NCI-H1694 (cell line): ENCODE data around the gene ANGEL1.

Source experiments
- DNase-seq: peaks from one replicate; lab custom pipeline; 2025; lab: John Stamatoyannopoulos, UW

Gene ANGEL1, protein sequence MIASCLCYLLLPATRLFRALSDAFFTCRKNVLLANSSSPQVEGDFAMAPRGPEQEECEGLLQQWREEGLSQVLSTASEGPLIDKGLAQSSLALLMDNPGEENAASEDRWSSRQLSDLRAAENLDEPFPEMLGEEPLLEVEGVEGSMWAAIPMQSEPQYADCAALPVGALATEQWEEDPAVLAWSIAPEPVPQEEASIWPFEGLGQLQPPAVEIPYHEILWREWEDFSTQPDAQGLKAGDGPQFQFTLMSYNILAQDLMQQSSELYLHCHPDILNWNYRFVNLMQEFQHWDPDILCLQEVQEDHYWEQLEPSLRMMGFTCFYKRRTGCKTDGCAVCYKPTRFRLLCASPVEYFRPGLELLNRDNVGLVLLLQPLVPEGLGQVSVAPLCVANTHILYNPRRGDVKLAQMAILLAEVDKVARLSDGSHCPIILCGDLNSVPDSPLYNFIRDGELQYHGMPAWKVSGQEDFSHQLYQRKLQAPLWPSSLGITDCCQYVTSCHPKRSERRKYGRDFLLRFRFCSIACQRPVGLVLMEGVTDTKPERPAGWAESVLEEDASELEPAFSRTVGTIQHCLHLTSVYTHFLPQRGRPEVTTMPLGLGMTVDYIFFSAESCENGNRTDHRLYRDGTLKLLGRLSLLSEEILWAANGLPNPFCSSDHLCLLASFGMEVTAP

DNA sequence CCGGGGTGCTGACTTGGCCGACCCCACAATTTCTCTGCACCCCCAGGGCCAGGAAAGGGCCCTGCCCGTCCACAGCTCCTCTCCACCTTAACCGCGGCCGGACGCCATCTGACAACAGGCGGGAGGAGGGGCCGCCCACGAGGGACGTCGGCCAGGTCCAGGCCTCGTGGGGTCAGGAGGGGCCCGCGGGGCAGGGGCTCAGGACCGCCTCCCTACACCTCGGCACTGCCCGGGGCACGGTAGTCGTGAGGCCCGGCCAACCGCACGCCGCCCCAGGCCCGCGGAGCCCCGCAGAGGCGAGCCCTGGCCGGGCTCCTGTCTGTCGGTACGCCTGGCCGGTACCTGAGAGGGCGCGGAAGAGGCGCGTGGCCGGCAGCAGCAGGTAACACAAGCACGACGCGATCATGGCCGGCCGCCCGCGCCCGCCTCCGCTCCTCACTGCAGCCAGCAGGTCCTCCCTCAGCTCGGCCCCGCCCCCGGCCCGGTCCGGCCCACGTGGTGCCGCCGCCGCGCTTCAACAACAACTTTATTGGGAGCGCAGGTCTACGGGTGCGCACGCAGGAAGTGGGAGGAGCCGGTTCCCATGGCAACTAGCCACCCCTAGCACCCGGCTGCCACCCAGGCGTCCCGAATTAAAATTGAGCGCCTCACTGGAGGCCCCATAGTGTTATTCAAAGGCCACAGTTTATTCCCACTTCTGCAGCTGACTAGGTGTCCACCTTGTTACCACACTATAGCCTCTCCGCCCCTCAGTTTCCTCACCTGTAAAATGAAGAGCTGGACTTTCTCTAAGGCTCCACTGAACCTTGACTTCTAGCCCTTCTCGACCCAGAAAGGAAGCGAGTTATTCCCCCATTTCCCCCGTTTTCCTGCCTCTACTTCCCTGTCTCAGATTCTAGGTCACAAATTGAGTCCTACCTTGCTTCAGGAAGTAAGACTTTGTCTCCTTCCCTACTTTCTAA is at the start of gene ANGEL1:
Gene ANGEL1 (minus strand): TSS at position 461 of the 962 bp plus-strand sequence. CDS start 55 bp downstream, at position 406.
- DNase-seq: peak; percentile 98

DNA sequence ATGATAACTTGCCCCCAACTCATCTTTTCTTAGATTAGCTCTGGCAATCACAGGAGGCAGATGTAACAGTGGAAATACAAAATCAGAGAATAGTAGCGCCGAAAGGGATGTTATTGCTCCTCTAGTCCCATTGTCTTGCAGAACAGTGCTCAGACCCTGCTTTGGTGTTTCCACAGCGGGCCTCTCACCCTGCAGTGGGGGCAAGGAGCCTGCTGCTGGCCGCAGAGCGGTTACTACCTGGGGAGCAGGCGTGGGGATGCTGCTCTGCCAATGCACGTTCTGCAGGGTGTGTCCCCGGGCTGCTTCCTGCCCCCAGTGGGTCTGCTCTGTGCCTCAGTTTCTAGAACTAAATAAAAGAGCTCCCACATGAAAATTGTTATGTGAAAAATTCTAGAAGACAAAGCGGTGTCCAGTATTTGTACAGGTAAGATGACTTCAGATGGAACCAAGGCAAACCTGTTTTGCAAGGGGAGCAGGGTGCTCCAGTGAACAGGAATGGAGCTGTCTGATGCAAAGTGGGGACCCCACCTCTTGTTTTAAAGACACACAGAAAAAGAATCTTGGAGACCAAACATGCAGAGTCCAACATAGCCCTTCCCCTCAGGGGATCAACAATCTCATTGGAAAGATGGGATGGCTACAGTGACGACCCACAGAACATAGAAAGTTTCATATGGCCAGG is 49.0 kb upstream of the ANGEL1 start:
- DNase-seq: no peak

DNA sequence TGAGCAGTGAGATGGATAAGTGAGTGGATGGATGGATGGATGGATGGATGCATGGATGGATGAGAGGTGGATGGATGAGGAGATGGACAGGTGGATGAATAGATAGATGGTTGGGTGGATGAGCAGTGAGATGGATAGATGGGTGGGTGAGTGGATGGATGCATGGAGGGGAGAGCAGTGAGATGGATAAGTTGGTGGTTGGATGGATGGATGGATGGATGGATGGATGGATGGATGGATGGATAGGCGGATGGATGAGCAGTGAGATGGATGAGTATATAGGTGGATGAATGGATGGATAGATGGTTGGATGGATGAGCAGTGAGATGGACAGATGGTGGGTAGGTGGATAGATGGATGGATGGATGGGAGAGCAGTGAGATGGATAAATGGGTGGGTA is 44.1 kb upstream of the ANGEL1 start:
- no peak for DNase-seq

DNA sequence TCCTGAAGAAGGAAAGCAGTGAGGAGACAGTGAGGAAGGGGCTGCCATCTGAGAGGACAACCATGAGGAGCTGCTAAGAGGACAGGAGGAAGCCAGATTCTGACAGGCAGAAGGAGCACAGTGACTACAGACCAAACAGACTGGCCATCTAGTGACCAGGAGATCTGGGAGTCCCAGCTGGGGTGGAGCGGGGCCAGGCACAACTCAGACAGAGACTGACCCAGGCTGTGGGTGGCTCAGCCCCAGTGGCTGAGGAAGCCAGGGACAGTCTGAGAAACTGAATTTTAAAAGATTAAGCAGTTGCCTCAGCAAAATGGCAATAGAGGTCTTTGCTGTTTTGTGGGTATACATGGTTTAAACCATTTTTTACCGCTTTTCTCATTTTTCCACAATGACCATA is 42.4 kb upstream of the ANGEL1 start:
- DNase-seq: no peak

DNA sequence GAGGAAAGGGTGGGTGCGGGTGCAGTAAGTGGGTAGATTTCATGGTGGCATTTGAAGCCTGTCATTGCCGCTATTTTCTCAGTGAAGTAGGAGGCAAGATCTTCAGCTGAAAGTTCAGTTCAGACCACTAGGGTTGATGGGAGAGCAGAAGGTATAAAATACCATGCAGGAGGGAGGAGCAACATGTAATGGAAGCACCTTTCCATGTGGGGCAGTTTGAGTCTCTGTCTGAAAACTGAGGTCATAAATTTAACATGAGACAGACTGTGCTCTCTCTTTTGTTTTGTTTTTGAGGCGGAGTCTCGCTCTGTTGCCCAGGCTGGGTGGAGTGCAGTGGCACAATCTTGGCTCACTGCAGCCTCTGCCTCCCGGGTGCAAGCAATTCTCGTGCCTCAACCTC is 36.2 kb upstream of the ANGEL1 start:
- DNase-seq: no peak

DNA sequence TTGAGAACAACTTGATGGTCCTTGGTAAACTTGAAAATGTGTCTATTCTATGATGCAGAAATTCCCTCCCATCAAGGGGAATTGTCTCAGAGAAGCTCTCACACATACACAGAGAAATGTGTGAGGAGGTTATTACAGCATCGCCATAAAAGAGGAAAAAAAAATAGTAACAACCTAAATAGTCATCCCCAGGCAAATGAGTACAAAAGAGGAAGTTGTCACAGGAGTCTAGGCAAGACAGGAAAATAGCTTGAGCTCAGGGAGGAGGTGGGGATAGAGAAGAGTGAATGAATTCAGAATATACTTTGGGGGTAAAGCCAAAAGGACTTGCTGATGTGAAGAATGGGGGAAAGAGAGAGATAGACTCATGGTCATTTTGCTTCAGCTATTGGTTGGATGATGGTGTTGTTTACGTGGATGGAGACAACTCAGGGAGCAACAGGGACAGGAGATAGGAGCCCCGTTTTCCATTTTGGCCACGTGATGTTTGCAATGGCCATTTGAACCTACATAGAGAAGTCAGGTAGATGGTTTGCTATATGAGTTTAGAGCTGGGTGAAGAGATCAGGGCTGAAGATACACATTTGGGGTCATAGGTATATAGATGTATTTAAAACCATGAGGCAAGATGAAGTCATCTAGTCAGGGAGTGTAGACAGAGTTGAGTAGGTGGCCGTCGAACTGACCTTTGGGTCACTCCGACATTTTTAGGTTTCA is 33.8 kb upstream of the ANGEL1 start:
- DNase-seq: no peak

DNA sequence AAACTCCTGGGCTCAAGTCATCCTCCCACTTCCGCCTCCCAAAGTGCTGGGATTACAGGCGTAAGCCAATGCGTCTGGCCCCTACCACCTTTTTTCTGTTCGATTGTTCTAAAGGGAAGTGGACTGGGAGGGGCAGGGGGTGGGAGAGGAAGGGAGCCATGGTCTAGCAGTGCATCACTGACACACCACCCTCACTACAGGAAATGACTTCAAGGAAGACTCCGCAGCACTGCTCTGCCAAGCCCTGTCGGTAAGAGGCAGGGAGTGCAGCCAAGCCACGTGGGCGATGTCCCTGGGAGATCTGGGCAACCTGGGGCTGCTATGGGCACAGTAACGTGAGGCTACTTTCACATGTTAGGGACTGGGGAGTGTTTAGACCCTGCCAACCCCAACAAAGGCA is 31.5 kb upstream of the ANGEL1 start:
- no peak for DNase-seq

DNA sequence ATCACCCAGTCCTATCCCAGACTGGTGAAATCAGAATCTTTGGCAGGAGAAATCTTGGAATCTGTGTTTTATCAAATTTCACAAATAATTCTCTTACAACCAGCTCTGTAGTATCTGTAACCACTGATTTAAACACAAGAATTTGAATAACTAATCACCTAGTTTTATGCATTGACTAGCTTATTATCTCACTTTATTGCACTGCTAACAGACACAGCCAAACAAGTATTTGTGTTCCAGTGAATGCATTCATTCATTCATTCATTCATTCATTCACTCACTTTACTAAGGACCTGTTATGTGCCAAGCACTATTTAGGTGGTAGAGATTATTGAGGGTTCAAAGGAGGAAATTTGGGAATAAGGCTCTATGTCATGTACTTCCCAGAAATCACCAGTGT is 29.7 kb upstream of the ANGEL1 start:
- DNase-seq: no peak

DNA sequence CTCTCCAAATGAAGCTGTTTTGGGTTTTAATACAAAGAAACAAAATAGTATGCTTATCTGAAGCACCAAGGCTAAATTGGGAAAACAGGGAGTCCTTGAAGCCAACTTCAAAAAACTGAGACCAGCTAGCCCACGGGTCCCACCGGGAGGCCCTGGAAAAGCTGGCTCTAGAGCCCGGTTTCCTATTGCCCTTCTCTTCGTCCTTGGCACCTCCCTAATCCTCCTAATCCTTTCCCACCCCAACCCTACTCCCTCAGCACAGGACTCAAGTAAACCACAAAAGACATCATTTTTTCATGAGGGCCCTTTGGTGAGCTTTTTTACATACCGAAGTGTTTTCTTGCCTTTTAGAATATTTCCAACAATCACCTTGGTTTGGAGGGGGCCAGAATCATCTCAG is 24.8 kb upstream of the ANGEL1 start:
- DNase-seq: no peak

DNA sequence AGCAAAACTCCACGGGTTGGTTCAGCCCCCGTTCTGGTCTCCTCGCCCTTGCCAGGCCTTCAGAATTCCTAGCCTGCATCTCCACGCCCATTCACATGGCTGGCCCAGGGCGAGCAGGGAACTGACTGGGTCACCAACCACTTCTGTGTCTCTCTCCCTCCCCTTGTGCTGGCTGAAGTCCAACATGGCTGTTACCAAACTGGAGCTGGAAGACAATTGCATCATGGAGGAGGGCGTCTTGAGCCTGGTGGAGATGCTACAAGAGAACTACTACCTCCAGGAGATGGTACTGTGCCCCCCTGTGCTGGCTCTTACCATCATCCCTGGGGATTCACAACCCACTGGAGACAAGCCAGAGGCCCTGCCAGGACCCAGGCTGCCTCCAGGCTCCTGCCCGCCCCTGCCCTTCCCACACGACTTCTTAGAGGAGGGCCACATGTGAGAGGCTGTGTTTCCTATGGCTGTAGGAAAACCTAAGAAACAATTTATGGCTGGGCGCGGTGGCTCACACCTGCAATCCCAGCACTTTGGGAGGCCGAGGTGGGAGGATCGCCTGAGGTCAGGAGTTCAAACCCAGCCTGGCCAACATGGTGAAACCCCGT is 23.4 kb upstream of the ANGEL1 start:
- DNase-seq: no peak

DNA sequence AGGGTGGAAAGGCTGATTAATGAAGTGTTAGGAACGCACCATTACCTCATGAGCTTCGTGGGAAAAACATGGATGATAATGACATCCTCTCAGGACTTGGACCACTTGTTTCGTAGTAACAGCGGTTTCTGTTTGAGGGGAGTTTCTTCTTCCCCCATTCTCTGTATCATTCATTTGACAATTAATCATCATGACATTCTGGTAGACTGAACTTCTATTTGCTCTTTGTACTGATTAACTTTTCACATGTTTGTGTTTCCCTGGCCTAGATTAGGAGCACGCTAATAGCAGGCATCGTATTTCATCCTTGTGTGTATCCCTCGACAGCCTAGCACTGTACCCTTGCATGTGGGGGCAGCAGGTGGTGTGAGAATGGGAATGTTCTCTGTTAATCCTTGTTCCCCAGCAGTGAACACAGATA is 21.6 kb upstream of the ANGEL1 start:
- DNase-seq: no peak

DNA sequence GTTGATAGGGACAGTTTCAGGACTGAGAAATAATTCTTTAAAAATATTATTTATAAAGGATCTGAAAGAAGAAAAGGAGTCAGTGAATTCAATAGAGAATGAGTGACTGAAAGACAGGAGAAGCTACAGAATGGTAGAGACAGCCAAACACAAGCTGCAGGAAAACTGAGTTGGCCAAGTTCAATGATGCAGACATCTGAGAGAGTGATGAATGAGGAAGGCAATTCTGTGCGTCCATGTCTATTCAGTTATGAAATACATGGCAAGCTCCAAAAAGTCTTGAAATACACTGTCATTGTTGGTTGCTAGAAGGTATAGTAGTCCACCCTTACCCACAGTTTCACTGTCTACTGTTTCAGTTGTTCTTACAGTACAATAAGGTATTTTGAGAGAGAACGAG is 20.3 kb upstream of the ANGEL1 start:
- DNase-seq: no peak

DNA sequence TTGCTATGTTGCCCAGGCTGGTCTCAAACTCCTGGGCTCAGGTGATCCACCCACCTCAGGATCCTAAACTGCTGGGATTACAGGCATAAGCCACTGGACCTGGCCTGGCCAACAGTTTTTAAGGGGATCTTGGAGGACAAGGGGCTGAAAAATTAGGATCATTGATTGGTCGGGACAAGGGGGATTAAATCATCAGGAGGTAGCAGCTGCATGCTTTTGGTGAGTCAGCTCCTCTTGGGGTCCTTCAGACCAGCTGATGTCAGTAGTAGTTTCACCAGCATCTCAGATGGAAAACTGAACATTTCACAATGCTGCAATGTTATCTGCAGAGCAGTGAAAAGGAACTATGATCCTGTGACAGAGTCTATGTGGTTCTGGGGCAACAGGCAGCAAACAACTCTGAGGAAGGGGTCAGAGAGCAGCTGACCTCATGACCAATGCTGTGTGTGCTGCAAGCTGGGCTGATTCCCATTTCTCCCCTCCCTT is 19.9 kb upstream of the ANGEL1 start:
- DNase-seq: no peak

DNA sequence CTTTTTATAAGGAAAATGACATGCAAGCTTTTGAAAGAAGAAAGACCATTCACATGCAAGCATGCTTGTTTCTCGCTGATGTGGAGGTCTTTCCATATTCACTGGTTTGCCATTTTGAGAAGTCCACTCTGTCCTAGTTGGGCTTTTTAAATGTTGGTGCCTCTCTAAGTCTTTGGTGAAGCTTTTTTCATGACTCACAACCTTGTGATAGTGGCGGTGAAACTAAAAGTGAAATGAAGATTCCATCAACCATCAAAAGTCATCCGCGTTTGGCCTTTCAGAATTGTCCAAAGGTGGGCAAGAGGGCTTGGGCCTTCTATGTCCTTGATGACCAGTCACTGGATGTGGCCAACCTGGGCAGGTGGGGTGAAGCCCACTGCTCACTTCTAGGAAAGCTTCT is 17.9 kb upstream of the ANGEL1 start:
- DNase-seq: no peak

DNA sequence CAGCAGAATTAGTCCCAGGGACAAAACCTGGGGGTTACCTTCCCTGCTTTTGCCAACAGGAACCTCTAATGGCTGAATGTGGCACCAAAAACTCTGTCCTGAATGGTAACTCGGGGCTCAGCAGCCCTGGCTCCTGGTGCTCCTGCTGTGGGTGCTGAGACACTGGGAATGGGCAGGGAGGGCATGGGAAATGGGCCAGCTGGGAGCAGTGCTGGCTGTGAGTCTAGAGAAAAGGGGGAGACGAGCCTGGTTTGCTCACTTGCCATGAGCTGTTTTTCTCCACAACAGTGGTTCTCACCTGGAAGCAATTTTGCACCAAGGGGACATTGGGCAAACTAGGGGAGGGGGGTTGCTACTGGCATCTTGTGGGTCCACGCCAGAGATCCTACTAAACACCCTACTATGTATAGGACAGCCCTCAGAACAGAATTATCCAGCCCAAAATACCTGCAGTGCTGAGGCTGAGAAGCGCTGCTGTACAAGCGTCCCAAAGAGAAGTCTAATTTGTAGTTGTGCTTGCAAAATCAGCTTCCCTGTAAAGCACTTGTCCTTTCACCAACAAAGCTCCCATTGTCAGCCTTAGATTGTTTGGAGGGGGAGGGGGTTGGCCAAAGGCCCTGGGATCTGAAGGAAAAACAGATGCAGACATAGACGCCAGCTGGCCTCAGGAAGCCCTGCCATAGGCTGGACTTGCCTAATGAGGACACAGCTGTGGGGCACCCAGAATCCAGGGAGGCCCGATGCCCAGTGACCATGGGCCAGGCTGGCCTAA is 17.2 kb upstream of the ANGEL1 start:
- no peak for DNase-seq

DNA sequence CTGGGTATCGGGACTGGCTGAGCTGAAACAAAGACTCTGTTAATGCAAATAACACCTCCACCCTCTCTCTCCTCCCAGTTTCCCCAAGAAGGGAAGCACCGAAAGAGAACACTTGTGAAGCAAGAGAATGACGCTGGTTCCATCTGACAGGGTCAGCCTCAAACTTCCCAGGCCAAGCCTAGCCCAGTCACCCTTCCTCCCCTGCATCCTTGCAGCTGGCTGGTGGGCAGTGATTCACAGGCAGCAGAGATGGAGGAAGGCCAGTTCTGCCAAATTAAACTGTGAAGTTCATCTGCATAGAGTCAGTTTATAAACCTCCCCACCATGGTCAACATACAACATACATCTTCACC is 16.3 kb upstream of the ANGEL1 start:
- DNase-seq: no peak

DNA sequence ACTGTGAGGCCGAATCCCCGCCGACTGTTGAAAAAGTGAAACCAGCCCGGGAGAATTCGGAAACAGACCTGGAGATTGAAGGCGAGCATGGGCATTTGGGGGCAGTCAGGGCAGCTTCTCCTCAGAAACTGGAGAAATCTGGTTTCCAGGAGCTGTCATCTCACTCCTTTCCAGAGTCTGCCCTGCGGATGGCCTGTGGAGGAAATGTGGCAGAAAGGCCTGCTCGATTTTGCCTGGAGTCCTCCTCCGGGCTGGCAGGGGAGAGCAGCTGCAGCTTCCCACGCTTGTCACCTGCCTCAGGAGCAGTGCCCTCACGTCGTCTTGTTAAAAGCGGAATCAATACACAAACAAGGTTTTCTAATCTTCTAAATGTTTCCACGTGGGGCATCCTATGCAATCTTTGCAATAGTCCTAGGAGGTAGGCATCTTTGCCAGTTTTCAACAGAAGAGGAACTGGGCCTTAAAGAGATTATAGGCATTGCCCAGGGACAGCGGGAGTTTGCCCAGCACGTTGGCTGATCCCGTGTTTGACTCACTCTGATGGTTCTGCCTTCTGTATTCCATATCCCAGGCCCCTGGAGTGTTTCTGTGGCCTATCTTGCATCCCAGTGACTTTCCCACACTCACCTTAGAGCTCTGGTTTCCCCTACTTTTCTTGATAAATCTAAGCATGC is 15.8 kb upstream of the ANGEL1 start:
- DNase-seq: no peak

DNA sequence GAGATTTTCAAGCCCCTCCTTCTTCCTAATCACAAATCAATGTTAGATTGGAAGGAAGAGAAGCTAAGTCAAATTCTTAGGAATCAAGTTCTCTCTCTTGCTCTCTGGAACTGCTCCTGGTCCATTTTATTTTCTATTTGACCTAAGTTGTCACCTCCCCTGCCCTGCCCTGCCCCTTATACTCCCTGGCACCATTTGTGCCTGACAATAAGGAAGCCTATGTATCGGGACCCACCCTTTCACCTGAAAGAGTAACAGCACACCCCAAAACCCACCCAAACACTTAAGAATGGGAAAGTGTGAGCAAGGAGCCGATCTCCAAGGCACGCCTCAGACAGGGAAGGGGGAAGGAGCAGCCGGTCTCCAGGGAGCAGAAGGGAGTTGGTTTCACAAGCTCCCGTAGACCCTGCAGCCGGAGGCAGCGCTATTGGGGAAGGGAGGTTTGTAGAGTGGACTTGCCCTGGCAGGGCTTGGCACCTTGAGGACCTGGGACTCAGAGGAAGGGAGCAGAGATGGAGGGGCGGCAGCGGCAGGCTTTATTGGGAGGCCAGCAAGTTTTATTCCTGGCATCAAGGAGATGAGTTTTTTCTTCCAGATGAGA is 15.1 kb upstream of the ANGEL1 start:
- DNase-seq: no peak

DNA sequence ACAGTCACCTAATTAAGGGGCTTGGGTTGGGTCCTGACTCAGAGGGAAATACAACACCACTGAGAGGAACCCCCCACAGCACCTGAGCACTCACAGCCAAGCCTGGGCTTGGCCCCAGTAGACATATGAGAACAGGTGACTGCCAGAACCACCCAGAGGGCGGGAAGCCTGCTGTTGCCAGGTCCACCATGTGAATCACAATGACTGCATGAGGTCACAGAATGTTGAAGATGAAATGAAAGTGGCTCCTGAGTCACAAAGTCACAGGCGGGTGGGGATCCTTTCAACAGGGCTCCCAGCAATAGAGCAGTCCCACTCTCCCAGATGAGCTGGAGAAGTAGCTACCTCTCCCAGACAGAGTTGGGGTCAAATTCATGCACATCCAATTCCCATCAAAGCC is 13.4 kb upstream of the ANGEL1 start, which contains the start of gene LRRC74A:
Gene LRRC74A (plus strand): TSS at position 287 of the 400 bp plus-strand sequence. CDS start 290 bp downstream, outside the sequence.
- no peak for DNase-seq
